PFSK-1 (cell line): ENCODE results near the gene GRWD1.
A peak's percentile ranks its signal among the peaks of the same experiment; 100 is the strongest.

Source experiments
- FOXP2 ChIP-seq: optimal IDR thresholded peaks from 2 replicates; pipeline ENCODE3; 2011; ENCODE audit warnings: borderline replicate concordance, control low read depth, inconsistent platforms; ENCODE audit not compliant: insufficient read depth; ENCODE audit errors: extremely low read length, extremely low read depth
- POLR2AphosphoS5 ChIP-seq: IDR thresholded peaks from 2 replicates; pipeline ENCODE4 v1.6.1; 2012; ENCODE audit warnings: low read depth, mild to moderate bottlenecking, control low read depth, low read length, moderate library complexity
- REST ChIP-seq, 2 experiments: IDR thresholded peaks; 2 replicates each; pipeline versions ENCODE4 v1.6.1 to v1.8.0; 2011 to 2012; ENCODE audit warnings: low read depth in 2 of 2, low read length in 2 of 2, control low read depth in 1 of 2, inconsistent platforms in 1 of 2, mild to moderate bottlenecking in 1 of 2, moderate library complexity in 1 of 2; ENCODE audit not compliant: insufficient read depth in 1 of 2
- SIN3A ChIP-seq: IDR thresholded peaks from 2 replicates; pipeline ENCODE4 v1.6.1; 2012; ENCODE audit warnings: mild to moderate bottlenecking, low read length, moderate library complexity, borderline replicate concordance; ENCODE audit not compliant: insufficient read depth
- TAF1 ChIP-seq: IDR thresholded peaks from 2 replicates; pipeline ENCODE4 v1.6.1; 2012; ENCODE audit warnings: low read length, control low read depth, borderline replicate concordance; ENCODE audit not compliant: insufficient read depth

Gene GRWD1

GRCh38 chr19:48469289-48469881 is 23.6 kb downstream of the GRWD1 start, which contains the start of gene CYTH2:
Gene CYTH2 (plus strand): TSS chr19:48469369. CDS start chr19:48469508, 139 bp downstream.
- peak; percentile 86; the same call in 1 of the 2 replicates for TF ChIP-seq TAF1
- peak in 1 of 2 experiments; percentile 61; a peak in 1 of 4 replicates for TF ChIP-seq REST (IDR thresholded peaks at IDR 0.05; ENCODE audit: insufficient read depth in 1 of 2, low read depth in 2 of 2, low read length in 2 of 2)
- peak; percentile 65 for TF ChIP-seq FOXP2
- TF ChIP-seq SIN3A, result 0 out of 2 replicates have a peak, but pooled peaks have one; percentile 22
- peak; percentile 91 for TF ChIP-seq POLR2AphosphoS5

- no peak for TF ChIP-seq FOXP2
- TF ChIP-seq SIN3A, result no peak
- no peak for TF ChIP-seq TAF1
- no peak for TF ChIP-seq POLR2AphosphoS5
- TF ChIP-seq REST (IDR thresholded peaks at IDR 0.05; ENCODE audit: insufficient read depth in 1 of 2, low read depth in 2 of 2, low read length in 2 of 2), result no peak
Measured at GRCh38 chr19:48469934-48470680, 24.3 kb downstream of the GRWD1 start.

GRCh38 chr19:48470856-48471255 is 25.1 kb downstream of the GRWD1 start:
- no peak for TF ChIP-seq REST (IDR thresholded peaks at IDR 0.05; ENCODE audit: insufficient read depth in 1 of 2, low read depth in 2 of 2, low read length in 2 of 2)
- no peak for TF ChIP-seq SIN3A
- TF ChIP-seq POLR2AphosphoS5, result no peak
- TF ChIP-seq TAF1, result no peak
- TF ChIP-seq FOXP2, result no peak

GRCh38 chr19:48471836-48472235 is 26.1 kb downstream of the GRWD1 start:
- no peak for TF ChIP-seq TAF1
- TF ChIP-seq SIN3A, result no peak
- no peak for TF ChIP-seq POLR2AphosphoS5
- no peak for TF ChIP-seq FOXP2
- no peak for TF ChIP-seq REST (IDR thresholded peaks at IDR 0.05; ENCODE audit: insufficient read depth in 1 of 2, low read depth in 2 of 2, low read length in 2 of 2)

- TF ChIP-seq REST (IDR thresholded peaks at IDR 0.05; ENCODE audit: insufficient read depth in 1 of 2, low read depth in 2 of 2, low read length in 2 of 2) (no peak), FOXP2 (no peak), POLR2AphosphoS5 (no peak; the same call in 1 of the 2 replicates)
Measured at GRCh38 chr19:48473161-48473966, 27.6 kb downstream of the GRWD1 start.
